Hepatocyte (in vitro differentiated cells): Measurements from ENCODE around the gene HACD2. TPM values are rescaled to one million over a fixed set of nuclear protein-coding genes. Genes with fewer than 3 reads are reported as not detected.

Experiments used
- DNase-seq: peaks from one replicate; pipeline ENCODE4 v3.0.0-alpha.2; 2016; ENCODE audit warnings: low spot score
- H2AFZ ChIP-seq: fragments of 200-600 bp; sonication (generic); 2 replicates; pipeline ENCODE4 v1.6.0; 2016; ENCODE audit warnings: antibody characterized with exemption, mild to moderate bottlenecking
- H3K27ac ChIP-seq: fragments of 200-600 bp; sonication (generic); 2 replicates; pipeline ENCODE4 v1.5.1; 2016; ENCODE audit warnings: mild to moderate bottlenecking
- H3K27me3 ChIP-seq: fragments of 200-600 bp; sonication (generic); 2 replicates; pipeline ENCODE4 v1.6.1; 2016
- H3K36me3 ChIP-seq: fragments of 200-600 bp; sonication (generic); replicated peaks from 2 replicates; pipeline ENCODE4 v1.5.1; 2016; ENCODE audit warnings: low read depth; ENCODE audit not compliant: insufficient read depth
- H3K4me1 ChIP-seq: fragments of 200-600 bp; sonication (generic); 2 replicates; pipeline ENCODE4 v1.5.1; 2016; ENCODE audit warnings: mild to moderate bottlenecking, moderate library complexity; ENCODE audit not compliant: insufficient read depth
- H3K4me2 ChIP-seq: fragments of 200-600 bp; sonication (generic); 2 replicates; pipeline ENCODE4 v1.6.0; 2016
- H3K4me3 ChIP-seq: fragments of 200-600 bp; sonication (generic); 2 replicates; pipeline ENCODE4 v1.5.1; 2016; ENCODE audit warnings: mild to moderate bottlenecking
- H3K79me2 ChIP-seq: fragments of 200-600 bp; sonication (generic); 2 replicates; pipeline ENCODE4 v1.6.0; 2017; ENCODE audit warnings: mild to moderate bottlenecking
- H3K9me2 ChIP-seq: fragments of 200-600 bp; sonication (generic); replicated peaks from 2 replicates; pipeline ENCODE4 v1.6.0; 2017; ENCODE audit warnings: mild to moderate bottlenecking; ENCODE audit not compliant: insufficient read depth
- H3K9me3 ChIP-seq: fragments of 200-600 bp; sonication (generic); 2 replicates; pipeline ENCODE4 v1.5.1; 2016; ENCODE audit warnings: low read depth, mild to moderate bottlenecking
- H4K20me1 ChIP-seq: fragments of 200-600 bp; sonication (generic); 2 replicates; pipeline ENCODE4 v1.6.0; 2016; ENCODE audit warnings: mild to moderate bottlenecking; ENCODE audit not compliant: insufficient read depth, poor library complexity, severe bottlenecking
- CTCF ChIP-seq: fragments of 200-600 bp; sonication (generic); IDR thresholded peaks from 2 replicates; pipeline ENCODE4 v1.5.1; 2016; ENCODE audit warnings: antibody characterized with exemption, mild to moderate bottlenecking; ENCODE audit not compliant: poor library complexity
- EZH2 ChIP-seq: fragments of 200-600 bp; sonication (generic); IDR thresholded peaks from 2 replicates; pipeline ENCODE4 v1.6.1; 2016; ENCODE audit warnings: antibody characterized with exemption, mild to moderate bottlenecking, borderline replicate concordance
- EZH2phosphoT487 ChIP-seq: fragments of 200-600 bp; sonication (generic); IDR thresholded peaks from one replicate; pipeline ENCODE4 v1.6.1; 2018; ENCODE audit warnings: antibody characterized with exemption, mild to moderate bottlenecking, low read depth, moderate library complexity; ENCODE audit not compliant: unreplicated experiment, severe bottlenecking
- WGBS: methylation state at CpG from one replicate; pipeline ENCODE4 v1.1.6; 2016; ENCODE audit warnings: low lambda C conversion rate; ENCODE audit errors: missing lambda C conversion rate; 5-methylcytosine and 5-hydroxymethylcytosine counted together
- polyA plus RNA-seq: library from polyadenylated mRNA; unstranded; fragments of >200 nt; fragmentation: Nextera tagmentation; extraction: Ambion mirVana; gene quantifications from 2 replicates; pipeline ENCODE4 v1.2.1, GENCODE V29; 2016
- total RNA-seq: library from RNA; depleted of rRNA; stranded (reverse); fragments of >200 nt; gene quantifications from 2 replicates; pipeline ENCODE4 v1.2.3, GENCODE V29; 2014

The HACD2 gene
- total and polyA plus RNA-seq, 2 experiments from 2014 or later: 31.8 to 64.3 TPM

- H3K4me3 ChIP-seq: no peak overlapping the region
- 95% methylated on average over 7 of the region's 7 CpGs for WGBS
- H3K36me3 ChIP-seq: no peaks in the 10 kb centered on the region
- H3K27ac ChIP-seq: no peak overlapping the region
- H2AFZ ChIP-seq: no peak overlapping the region
- no peak for DNase-seq
- H4K20me1 ChIP-seq: no peaks in the 10 kb centered on the region
- H3K9me3 ChIP-seq: no peaks in the 10 kb centered on the region
- no peaks in the 10 kb centered on the region for H3K4me1 ChIP-seq
- no peaks in the 10 kb centered on the region for H3K79me2 ChIP-seq
- H3K27me3 ChIP-seq: no peaks in the 10 kb centered on the region
- TF ChIP-seq CTCF (no peak), EZH2 (no peak), EZH2phosphoT487 (no peak)
- no peaks in the 10 kb centered on the region for H3K9me2 ChIP-seq
- no peak overlapping the region for H3K4me2 ChIP-seq
Observed at GRCh38 chr3:123486460-123486859, 98.4 kb downstream of the HACD2 start.

- Histone ChIP-seq H3K9me2 (no peaks in the 10 kb centered on the region), H3K36me3 (no peaks in the 10 kb centered on the region), H3K9me3 (no peaks in the 10 kb centered on the region), H2AFZ (no peak overlapping the region), H3K27me3 (no peaks in the 10 kb centered on the region), H4K20me1 (no peaks in the 10 kb centered on the region), H3K27ac (no peak overlapping the region), H3K4me3 (no peak overlapping the region), H3K79me2 (no peaks in the 10 kb centered on the region), H3K4me2 (no peak overlapping the region), H3K4me1 (no peaks in the 10 kb centered on the region)
- TF ChIP-seq EZH2: no peak
- no peak for TF ChIP-seq CTCF
- TF ChIP-seq EZH2phosphoT487: no peak
- DNase-seq: no peak
- WGBS: 91% methylated on average over 4 of the region's 4 CpGs
Observed at GRCh38 chr3:123485551-123485950, 99.3 kb downstream of the HACD2 start.

- H3K4me2 ChIP-seq: no peak overlapping the region
- DNase-seq: no peak
- H3K9me3 ChIP-seq: no peaks in the 10 kb centered on the region
- no peak overlapping the region for H3K4me3 ChIP-seq
- no peak overlapping the region for H3K27ac ChIP-seq
- no peaks in the 10 kb centered on the region for H3K4me1 ChIP-seq
- H3K27me3 ChIP-seq: no peaks in the 10 kb centered on the region
- no peaks in the 10 kb centered on the region for H3K79me2 ChIP-seq
- H4K20me1 ChIP-seq: no peaks in the 10 kb centered on the region
- H3K9me2 ChIP-seq: no peaks in the 10 kb centered on the region
- H2AFZ ChIP-seq: no peak overlapping the region
- H3K36me3 ChIP-seq: no peaks in the 10 kb centered on the region
- no peak for TF ChIP-seq CTCF
- no peak for TF ChIP-seq EZH2phosphoT487
- TF ChIP-seq EZH2: no peak
- WGBS: 79% methylated on average over 6 of the region's 6 CpGs
Observed at GRCh38 chr3:123483146-123483545, 101.7 kb downstream of the HACD2 start.

- Histone ChIP-seq H3K36me3 (no peaks in the 10 kb centered on the region), H3K27ac (no peak overlapping the region), H3K4me2 (no peak overlapping the region), H3K79me2 (no peaks in the 10 kb centered on the region), H4K20me1 (no peaks in the 10 kb centered on the region), H3K9me2 (no peaks in the 10 kb centered on the region), H3K4me1 (no peaks in the 10 kb centered on the region), H3K27me3 (no peaks in the 10 kb centered on the region), H3K9me3 (no peaks in the 10 kb centered on the region), H3K4me3 (no peak overlapping the region), H2AFZ (no peak overlapping the region)
- WGBS: 87% methylated on average over 12 of the region's 12 CpGs
- TF ChIP-seq CTCF (no peak), EZH2phosphoT487 (no peak), EZH2 (no peak)
- DNase-seq: no peak
Observed at GRCh38 chr3:123481722-123482457, 103.0 kb downstream of the HACD2 start.
